HepG2 (cell line): ENCODE measurements around the gene MBD3L3. TPM values are rescaled to one million over a fixed set of nuclear protein-coding genes. Genes with fewer than 3 reads are reported as not detected.

Source experiments
- ATF7 ChIP-seq, 2 experiments: fragments of 450-650 bp in 1 of 2; sonication (generic) in 1 of 2; formaldehyde crosslinking in 1 of 2; IDR thresholded peaks; 2 replicates each; pipeline versions ENCODE4 v1.4.0 to v1.6.1; 2016 to 2020; ENCODE audit warnings: antibody characterized with exemption in 1 of 2, mild to moderate bottlenecking in 1 of 2, missing genetic modification reagents in 1 of 2
- ERF ChIP-seq: IDR thresholded peaks from 2 replicates; pipeline ENCODE4 v1.6.1; 2018; ENCODE audit warnings: missing biosample characterization, missing genetic modification reagents
- HMG20B ChIP-seq: conservative IDR thresholded peaks from 2 replicates; pipeline ENCODE4 v1.6.1; 2016; ENCODE audit warnings: missing genetic modification reagents, missing compliant biosample characterization
- MXI1 ChIP-seq: IDR thresholded peaks from 3 replicates; pipeline ENCODE4 v1.6.1; 2012; ENCODE audit warnings: low read depth, low read length, inconsistent platforms, borderline replicate concordance
- ZNF3 ChIP-seq: IDR thresholded peaks from 2 replicates; pipeline ENCODE4 v1.7.0; 2017; ENCODE audit warnings: inconsistent platforms
- ZNF724P ChIP-seq: sonication (generic); formaldehyde crosslinking; IDR thresholded peaks from 2 replicates; pipeline ENCODE4 v1.8.0; 2022; ENCODE audit warnings: missing genetic modification reagents, borderline replicate concordance
- ZNF850 ChIP-seq: sonication (generic); formaldehyde crosslinking; conservative IDR thresholded peaks from 2 replicates; pipeline ENCODE4 v1.9.0; 2021; ENCODE audit warnings: mild to moderate bottlenecking, missing genetic modification reagents
- polyA plus RNA-seq, 8 experiments: library from polyadenylated mRNA; depleted of rRNA in 3 of 8; stranded (reverse) in 7 of 8; unstranded in 1 of 8; fragments of >200 nt; fragmentation: Illumina TruSeq in 4 of 8; extraction: Trizol in 4 of 8; gene quantifications; 2 replicates each; pipeline versions ENCODE4 v1.2.1 to v1.2.3, GENCODE V29; 2011 to 2016; ENCODE audit warnings: low read depth in 4 of 8, missing spikeins in 1 of 8, mixed read lengths in 1 of 8; ENCODE audit not compliant: insufficient read depth in 1 of 8
- total RNA-seq, 5 experiments: library from RNA; depleted of rRNA; stranded (reverse); fragments of >200 nt; fragmentation: Illumina TruSeq; extraction: Trizol; gene quantifications; 2 replicates each; pipeline ENCODE4 v1.2.3, GENCODE V29; 2016; ENCODE audit warnings: low read depth in 1 of 5
- TF ChIP-seq, protein P1 (sequence below): sonication (generic); formaldehyde crosslinking; conservative IDR thresholded peaks from 2 replicates; pipeline ENCODE4 v1.4.0; 2020; ENCODE audit warnings: mild to moderate bottlenecking, missing genetic modification reagents, moderate library complexity
- TF ChIP-seq, protein P2 (sequence below), 2 experiments: sonication (generic) in 1 of 2; formaldehyde crosslinking in 1 of 2; IDR thresholded peaks; 2 replicates each; pipeline versions ENCODE4 v1.4.0 to v1.6.1; 2018 to 2020; ENCODE audit warnings: missing genetic modification reagents in 2 of 2, borderline replicate concordance in 1 of 2, low read depth in 1 of 2, mild to moderate bottlenecking in 1 of 2, missing biosample characterization in 1 of 2
- TF ChIP-seq, protein P3 (sequence below): sonication (generic); formaldehyde crosslinking; IDR thresholded peaks from 2 replicates; pipeline ENCODE4 v1.4.0; 2020; ENCODE audit warnings: low read depth, mild to moderate bottlenecking, missing genetic modification reagents
- TF ChIP-seq, protein P4 (sequence below), 2 experiments: fragments of 450-650 bp in 1 of 2; sonication (generic) in 1 of 2; formaldehyde crosslinking in 1 of 2; IDR thresholded peaks; 2 replicates each; pipeline versions ENCODE4 v1.6.1 to v1.8.0; 2016 to 2022; ENCODE audit warnings: antibody characterized with exemption in 1 of 2, mild to moderate bottlenecking in 1 of 2, missing genetic modification reagents in 1 of 2

MBD3L3 gene
- total and polyA plus RNA-seq, 2 of the 13 experiments (the other 11 are each of a cell fraction or from before 2014, with no cell fraction given) = not detected

DNA sequence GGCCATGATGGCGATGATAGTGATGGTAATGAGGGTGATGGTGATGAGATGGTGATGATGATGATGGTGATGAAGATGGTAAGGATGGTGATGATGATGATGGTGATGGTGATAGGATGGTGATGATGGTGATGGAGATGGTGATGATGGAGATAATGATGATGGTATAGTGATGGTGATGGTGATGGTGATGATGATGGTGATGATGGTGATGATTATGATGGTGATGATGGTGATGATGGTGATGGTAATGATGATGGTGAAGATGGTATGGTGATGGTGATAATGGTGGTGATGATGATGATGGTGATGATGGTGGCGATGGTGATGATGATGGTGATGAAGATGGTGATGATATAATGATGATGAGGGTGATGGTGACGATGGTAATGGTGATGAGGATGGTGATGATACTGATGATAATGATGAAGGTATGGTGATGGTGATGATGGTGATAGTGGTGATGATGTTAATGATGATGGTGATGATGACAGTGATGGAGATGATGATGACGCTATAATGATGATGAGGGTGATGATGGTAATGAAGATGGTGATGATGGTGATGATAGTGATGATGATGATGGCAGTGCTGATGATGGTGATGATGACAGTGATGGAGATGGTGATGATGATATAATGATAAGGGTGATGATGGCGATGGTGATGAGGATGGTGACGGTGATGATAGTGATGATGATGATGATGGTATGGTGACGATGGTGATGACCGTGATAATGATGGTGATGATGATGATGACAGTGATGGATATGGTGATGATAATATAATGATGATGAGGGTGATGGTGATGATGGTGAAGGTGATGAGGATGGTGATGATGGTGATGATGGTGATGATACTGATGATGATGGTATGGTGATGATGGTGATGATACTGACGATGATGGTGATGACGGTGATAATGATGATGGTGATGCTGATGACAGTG lies 48.5 kb upstream of the MBD3L3 start (continued):
- TF ChIP-seq ATF7 (IDR thresholded peaks at IDR 0.05) (peak; percentile 75; the same call in 1 of the 2 replicates), ATF7 (CRISPR knock-in tag; IDR thresholded peaks at IDR 0.05) (no peak), ZNF724P (no peak), ZNF3 (CRISPR knock-in tag) (no peak), MXI1 (no peak), ERF (CRISPR knock-in tag) (no peak), ZNF850 (no peak), HMG20B (CRISPR knock-in tag) (no peak)
- TF ChIP-seq, protein P1, sequence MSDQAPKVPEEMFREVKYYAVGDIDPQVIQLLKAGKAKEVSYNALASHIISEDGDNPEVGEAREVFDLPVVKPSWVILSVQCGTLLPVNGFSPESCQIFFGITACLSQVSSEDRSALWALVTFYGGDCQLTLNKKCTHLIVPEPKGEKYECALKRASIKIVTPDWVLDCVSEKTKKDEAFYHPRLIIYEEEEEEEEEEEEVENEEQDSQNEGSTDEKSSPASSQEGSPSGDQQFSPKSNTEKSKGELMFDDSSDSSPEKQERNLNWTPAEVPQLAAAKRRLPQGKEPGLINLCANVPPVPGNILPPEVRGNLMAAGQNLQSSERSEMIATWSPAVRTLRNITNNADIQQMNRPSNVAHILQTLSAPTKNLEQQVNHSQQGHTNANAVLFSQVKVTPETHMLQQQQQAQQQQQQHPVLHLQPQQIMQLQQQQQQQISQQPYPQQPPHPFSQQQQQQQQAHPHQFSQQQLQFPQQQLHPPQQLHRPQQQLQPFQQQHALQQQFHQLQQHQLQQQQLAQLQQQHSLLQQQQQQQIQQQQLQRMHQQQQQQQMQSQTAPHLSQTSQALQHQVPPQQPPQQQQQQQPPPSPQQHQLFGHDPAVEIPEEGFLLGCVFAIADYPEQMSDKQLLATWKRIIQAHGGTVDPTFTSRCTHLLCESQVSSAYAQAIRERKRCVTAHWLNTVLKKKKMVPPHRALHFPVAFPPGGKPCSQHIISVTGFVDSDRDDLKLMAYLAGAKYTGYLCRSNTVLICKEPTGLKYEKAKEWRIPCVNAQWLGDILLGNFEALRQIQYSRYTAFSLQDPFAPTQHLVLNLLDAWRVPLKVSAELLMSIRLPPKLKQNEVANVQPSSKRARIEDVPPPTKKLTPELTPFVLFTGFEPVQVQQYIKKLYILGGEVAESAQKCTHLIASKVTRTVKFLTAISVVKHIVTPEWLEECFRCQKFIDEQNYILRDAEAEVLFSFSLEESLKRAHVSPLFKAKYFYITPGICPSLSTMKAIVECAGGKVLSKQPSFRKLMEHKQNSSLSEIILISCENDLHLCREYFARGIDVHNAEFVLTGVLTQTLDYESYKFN (CRISPR knock-in tag) = no peak
- TF ChIP-seq, protein P2, sequence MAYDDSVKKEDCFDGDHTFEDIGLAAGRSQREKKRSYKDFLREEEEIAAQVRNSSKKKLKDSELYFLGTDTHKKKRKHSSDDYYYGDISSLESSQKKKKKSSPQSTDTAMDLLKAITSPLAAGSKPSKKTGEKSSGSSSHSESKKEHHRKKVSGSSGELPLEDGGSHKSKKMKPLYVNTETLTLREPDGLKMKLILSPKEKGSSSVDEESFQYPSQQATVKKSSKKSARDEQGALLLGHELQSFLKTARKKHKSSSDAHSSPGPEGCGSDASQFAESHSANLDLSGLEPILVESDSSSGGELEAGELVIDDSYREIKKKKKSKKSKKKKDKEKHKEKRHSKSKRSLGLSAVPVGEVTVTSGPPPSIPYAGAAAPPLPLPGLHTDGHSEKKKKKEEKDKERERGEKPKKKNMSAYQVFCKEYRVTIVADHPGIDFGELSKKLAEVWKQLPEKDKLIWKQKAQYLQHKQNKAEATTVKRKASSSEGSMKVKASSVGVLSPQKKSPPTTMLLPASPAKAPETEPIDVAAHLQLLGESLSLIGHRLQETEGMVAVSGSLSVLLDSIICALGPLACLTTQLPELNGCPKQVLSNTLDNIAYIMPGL (CRISPR knock-in tag; IDR thresholded peaks at IDR 0.05; ENCODE audit: borderline replicate concordance in 1 of 2, low read depth in 1 of 2) = no peak
- TF ChIP-seq, protein P3, sequence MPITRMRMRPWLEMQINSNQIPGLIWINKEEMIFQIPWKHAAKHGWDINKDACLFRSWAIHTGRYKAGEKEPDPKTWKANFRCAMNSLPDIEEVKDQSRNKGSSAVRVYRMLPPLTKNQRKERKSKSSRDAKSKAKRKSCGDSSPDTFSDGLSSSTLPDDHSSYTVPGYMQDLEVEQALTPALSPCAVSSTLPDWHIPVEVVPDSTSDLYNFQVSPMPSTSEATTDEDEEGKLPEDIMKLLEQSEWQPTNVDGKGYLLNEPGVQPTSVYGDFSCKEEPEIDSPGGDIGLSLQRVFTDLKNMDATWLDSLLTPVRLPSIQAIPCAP (CRISPR knock-in tag) = no peak
- TF ChIP-seq, protein P4, sequence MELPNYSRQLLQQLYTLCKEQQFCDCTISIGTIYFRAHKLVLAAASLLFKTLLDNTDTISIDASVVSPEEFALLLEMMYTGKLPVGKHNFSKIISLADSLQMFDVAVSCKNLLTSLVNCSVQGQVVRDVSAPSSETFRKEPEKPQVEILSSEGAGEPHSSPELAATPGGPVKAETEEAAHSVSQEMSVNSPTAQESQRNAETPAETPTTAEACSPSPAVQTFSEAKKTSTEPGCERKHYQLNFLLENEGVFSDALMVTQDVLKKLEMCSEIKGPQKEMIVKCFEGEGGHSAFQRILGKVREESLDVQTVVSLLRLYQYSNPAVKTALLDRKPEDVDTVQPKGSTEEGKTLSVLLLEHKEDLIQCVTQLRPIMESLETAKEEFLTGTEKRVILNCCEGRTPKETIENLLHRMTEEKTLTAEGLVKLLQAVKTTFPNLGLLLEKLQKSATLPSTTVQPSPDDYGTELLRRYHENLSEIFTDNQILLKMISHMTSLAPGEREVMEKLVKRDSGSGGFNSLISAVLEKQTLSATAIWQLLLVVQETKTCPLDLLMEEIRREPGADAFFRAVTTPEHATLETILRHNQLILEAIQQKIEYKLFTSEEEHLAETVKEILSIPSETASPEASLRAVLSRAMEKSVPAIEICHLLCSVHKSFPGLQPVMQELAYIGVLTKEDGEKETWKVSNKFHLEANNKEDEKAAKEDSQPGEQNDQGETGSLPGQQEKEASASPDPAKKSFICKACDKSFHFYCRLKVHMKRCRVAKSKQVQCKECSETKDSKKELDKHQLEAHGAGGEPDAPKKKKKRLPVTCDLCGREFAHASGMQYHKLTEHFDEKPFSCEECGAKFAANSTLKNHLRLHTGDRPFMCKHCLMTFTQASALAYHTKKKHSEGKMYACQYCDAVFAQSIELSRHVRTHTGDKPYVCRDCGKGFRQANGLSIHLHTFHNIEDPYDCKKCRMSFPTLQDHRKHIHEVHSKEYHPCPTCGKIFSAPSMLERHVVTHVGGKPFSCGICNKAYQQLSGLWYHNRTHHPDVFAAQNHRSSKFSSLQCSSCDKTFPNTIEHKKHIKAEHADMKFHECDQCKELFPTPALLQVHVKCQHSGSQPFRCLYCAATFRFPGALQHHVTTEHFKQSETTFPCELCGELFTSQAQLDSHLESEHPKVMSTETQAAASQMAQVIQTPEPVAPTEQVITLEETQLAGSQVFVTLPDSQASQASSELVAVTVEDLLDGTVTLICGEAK (IDR thresholded peaks at IDR 0.05) = 0 out of 2 replicates have a peak, but pooled peaks have one; percentile 26
- TF ChIP-seq, protein P4 (CRISPR knock-in tag; IDR thresholded peaks at IDR 0.05) = no peak
